MM.1S (cell line): ENCODE measurements around the gene LRRC42.

Source experiments
- EZH2 ChIP-seq: fragments of 300-600 bp; sonication (generic); optimal IDR thresholded peaks from 2 replicates; pipeline ENCODE3; 2017; ENCODE audit warnings: low read depth, mild to moderate bottlenecking, antibody characterized with exemption, low read length, mixed read lengths
- EZH2phosphoT487 ChIP-seq: fragments of 300-600 bp; sonication (generic); IDR thresholded peaks from 2 replicates; pipeline ENCODE4 v1.6.1; 2018; ENCODE audit warnings: antibody characterized with exemption, low read length
- TF ChIP-seq, protein P1 (sequence below): fragments of 300-600 bp; sonication (generic); IDR thresholded peaks from 2 replicates; pipeline ENCODE4 v1.5.1; 2016; ENCODE audit warnings: antibody characterized with exemption, low read length, mixed read lengths

DNA sequence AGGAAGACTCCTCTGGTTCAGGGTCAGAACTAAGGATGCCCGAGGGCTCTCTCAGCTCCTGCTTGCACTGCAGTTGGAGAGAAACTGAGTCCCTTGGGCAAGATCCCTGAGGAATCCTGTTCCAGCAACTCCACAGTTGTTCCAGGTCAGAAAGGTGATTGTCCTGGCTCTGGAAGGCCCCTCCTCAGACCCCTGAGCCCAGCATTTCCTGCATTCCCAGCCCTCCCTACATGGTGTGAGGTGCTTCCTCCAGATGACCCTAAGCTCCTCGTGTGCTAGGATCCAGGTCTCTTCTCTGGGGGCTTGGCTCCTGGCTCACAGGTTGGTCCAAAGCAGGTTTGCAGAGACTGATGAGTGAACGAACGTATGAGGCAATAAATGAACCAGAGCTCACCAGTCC lies 60.4 kb downstream of the LRRC42 start:
- TF ChIP-seq, protein P1, sequence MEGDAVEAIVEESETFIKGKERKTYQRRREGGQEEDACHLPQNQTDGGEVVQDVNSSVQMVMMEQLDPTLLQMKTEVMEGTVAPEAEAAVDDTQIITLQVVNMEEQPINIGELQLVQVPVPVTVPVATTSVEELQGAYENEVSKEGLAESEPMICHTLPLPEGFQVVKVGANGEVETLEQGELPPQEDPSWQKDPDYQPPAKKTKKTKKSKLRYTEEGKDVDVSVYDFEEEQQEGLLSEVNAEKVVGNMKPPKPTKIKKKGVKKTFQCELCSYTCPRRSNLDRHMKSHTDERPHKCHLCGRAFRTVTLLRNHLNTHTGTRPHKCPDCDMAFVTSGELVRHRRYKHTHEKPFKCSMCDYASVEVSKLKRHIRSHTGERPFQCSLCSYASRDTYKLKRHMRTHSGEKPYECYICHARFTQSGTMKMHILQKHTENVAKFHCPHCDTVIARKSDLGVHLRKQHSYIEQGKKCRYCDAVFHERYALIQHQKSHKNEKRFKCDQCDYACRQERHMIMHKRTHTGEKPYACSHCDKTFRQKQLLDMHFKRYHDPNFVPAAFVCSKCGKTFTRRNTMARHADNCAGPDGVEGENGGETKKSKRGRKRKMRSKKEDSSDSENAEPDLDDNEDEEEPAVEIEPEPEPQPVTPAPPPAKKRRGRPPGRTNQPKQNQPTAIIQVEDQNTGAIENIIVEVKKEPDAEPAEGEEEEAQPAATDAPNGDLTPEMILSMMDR, result no peak
- TF ChIP-seq EZH2, result no peak
- TF ChIP-seq EZH2phosphoT487, result no peak
